Measurements from ENCODE around the gene FDXR. TPM values are rescaled to one million over a fixed set of nuclear protein-coding genes. Genes with fewer than 3 reads are reported as not detected.
"Not testable (repeated sequence)": the region's sequence is repeated elsewhere in the genome, so short reads cannot be mapped to it uniquely, and the experiment has no call there.

Gene FDXR
- total and polyA plus RNA-seq, 9 donors: 11.1 to 50.8 (median 40.1) TPM

DNA sequence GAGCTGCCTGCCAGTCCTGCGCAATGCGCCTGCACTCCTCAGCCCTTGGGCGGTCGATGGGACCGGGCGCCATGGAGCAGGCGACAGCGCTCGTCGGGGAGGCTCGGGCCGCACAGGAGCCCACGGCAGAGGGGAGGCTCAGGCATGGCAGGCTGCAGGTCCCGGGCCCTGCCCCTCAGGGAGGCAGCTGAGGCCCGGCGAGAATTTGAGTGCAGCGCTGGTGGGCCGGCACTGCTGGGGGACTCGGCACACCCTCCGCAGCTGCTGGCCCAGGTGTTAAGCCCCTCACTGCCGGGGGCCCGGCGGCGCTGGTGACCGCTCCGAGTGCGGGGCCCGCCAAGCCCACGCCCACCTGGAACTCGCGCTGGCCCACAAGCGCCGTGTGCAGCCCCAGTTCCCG is 34.2 kb upstream of the FDXR start:
- intact Hi-C loops (cut with DNase I): no loop called here
- no peak for TF ChIP-seq POLR2A (IDR thresholded peaks at IDR 0.05)
- TF ChIP-seq, protein P1, sequence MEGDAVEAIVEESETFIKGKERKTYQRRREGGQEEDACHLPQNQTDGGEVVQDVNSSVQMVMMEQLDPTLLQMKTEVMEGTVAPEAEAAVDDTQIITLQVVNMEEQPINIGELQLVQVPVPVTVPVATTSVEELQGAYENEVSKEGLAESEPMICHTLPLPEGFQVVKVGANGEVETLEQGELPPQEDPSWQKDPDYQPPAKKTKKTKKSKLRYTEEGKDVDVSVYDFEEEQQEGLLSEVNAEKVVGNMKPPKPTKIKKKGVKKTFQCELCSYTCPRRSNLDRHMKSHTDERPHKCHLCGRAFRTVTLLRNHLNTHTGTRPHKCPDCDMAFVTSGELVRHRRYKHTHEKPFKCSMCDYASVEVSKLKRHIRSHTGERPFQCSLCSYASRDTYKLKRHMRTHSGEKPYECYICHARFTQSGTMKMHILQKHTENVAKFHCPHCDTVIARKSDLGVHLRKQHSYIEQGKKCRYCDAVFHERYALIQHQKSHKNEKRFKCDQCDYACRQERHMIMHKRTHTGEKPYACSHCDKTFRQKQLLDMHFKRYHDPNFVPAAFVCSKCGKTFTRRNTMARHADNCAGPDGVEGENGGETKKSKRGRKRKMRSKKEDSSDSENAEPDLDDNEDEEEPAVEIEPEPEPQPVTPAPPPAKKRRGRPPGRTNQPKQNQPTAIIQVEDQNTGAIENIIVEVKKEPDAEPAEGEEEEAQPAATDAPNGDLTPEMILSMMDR (IDR thresholded peaks at IDR 0.05): no peak
- TF ChIP-seq EP300 (IDR thresholded peaks at IDR 0.05): no peak
- no peaks in the 10 kb centered on the region for H3K27me3 ChIP-seq
- 93 to 96% (median 95%) methylated on average over 22 to 34 of the region's 34 CpGs for WGBS, 3 donors
- H3K4me1 ChIP-seq (ENCODE audit: insufficient read depth): no peaks in the 10 kb centered on the region
- H3K4me3 ChIP-seq: no peak overlapping the region
- DNase-seq: no peak
- no peaks in the 10 kb centered on the region for H3K9me3 ChIP-seq
- no peaks in the 10 kb centered on the region for H3K36me3 ChIP-seq
- no peak overlapping the region for H3K27ac ChIP-seq

DNA sequence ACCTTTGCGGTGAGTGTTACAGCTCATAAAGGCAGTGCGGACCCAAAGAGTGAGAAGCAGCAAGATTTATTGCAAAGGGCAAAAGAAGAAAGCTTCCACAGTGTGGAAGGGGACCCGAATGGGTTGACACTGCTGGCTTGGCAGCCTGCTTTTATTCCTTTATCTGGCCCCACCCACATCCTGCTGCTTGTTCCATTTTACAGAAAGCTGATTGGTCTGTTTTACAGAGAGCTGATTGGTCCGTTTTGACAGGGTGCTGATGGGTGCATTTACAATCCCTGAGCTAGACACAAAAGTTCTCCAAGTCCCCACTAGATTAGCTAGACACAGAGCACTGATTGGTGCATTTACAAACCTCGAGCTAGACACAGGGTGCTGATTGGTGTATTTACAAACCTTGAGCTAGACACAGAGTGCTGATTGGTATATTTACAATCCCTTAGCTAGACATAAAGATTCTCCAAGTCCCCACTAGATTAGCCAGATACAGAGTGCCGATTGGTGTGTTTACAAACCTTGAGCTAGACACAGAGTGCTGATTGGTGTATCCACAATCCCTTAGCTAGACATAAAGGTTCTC is 33.5 kb upstream of the FDXR start:
- 56 to 61% (median 58%) methylated on average over 6 of the region's 6 CpGs for WGBS, 3 donors
- H3K36me3 ChIP-seq; H3K27me3 ChIP-seq; H3K27ac ChIP-seq; H3K4me3 ChIP-seq; intact Hi-C loops (cut with DNase I); H3K4me1 ChIP-seq (ENCODE audit: insufficient read depth); H3K9me3 ChIP-seq; DNase-seq: not testable (repeated sequence)

DNA sequence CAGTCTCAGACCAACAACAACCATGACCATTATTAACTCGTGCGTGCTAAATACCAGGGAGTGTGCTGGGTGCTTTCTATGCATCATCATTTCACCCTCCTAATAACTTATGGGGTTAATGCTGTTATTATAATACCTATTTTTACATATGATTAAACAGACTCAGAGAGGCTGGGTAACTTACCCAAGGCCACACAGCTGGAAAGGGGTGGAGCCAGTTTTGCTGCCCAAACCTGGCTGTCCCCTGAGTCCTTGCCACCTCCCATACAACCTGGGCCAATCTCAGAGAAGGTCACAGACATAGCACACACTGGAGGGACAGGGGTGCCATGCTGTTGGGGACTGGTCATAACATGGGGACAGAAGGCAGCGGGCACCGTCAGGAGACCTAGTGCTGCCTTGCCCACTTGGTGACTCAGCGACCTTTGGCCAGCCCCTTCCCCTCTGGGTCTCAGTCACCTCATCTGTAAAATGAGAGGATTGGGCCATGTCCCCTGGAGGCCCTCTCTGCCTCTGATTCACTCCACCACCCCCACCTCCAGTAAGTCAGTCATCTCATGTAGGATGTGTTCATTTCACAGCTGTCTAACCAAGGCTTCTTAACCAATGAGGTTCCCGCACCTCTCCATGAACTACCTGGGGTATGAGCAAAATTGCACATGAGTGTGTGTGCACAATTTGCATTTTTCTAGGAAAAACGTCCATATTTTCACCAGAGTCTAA is 32.1 kb upstream of the FDXR start:
- Histone ChIP-seq H3K27ac (no peak overlapping the region), H3K4me3 (no peak overlapping the region), H3K9me3 (no peaks in the 10 kb centered on the region), H3K36me3 (no peaks in the 10 kb centered on the region), H3K27me3 (no peaks in the 10 kb centered on the region), H3K4me1 (ENCODE audit: insufficient read depth) (no peaks in the 10 kb centered on the region)
- intact Hi-C loops (cut with DNase I): no loop called here
- 70 to 74% (median 73%) methylated on average over 7 of the region's 7 CpGs for WGBS, 3 donors
- DNase-seq: no peak
- no peak for TF ChIP-seq EP300 (IDR thresholded peaks at IDR 0.05)
- TF ChIP-seq, protein P1 (IDR thresholded peaks at IDR 0.05): no peak
- TF ChIP-seq POLR2A (IDR thresholded peaks at IDR 0.05): no peak

- TF ChIP-seq, protein P1 (IDR thresholded peaks at IDR 0.05): no peak
- 61 to 76% (median 72%) methylated on average over 6 of the region's 6 CpGs for WGBS, 3 donors
Measured at GRCh38 chr17:74903671-74904070, 30.9 kb upstream of the FDXR start.

GRCh38 chr17:74903034-74903433 is 30.2 kb upstream of the FDXR start:
- Histone ChIP-seq H3K27me3 (no peaks in the 10 kb centered on the region), H3K4me3 (no peak overlapping the region), H3K4me1 (ENCODE audit: insufficient read depth) (no peaks in the 10 kb centered on the region), H3K27ac (no peak overlapping the region), H3K9me3 (no peaks in the 10 kb centered on the region), H3K36me3 (no peaks in the 10 kb centered on the region)
- 78 to 82% (median 81%) methylated on average over 9 of the region's 9 CpGs for WGBS, 3 donors
- TF ChIP-seq POLR2A (IDR thresholded peaks at IDR 0.05) (no peak), EP300 (IDR thresholded peaks at IDR 0.05) (no peak)
- TF ChIP-seq, protein P1 (IDR thresholded peaks at IDR 0.05): no peak
- intact Hi-C loops (cut with DNase I): no loop called here
- no peak for DNase-seq

More at GRCh38 chr17:74903671-74904070, 30.9 kb upstream of the FDXR start:
- Histone ChIP-seq H3K27ac (no peak overlapping the region), H3K27me3 (no peaks in the 10 kb centered on the region), H3K4me1 (ENCODE audit: insufficient read depth) (no peaks in the 10 kb centered on the region), H3K9me3 (no peaks in the 10 kb centered on the region), H3K36me3 (no peaks in the 10 kb centered on the region), H3K4me3 (no peak overlapping the region)
- intact Hi-C loops (cut with DNase I): no loop called here
- no peak for DNase-seq
